HG02610 (cell line): ENCODE results near the gene SCARB2.

ENCODE experiments used
- ATAC-seq: cut with Tn5 transposase; IDR thresholded peaks from one replicate; pipeline ENCODE4 v1.9.1; 2021; ENCODE audit warnings: mild to moderate bottlenecking, moderate library complexity; ENCODE audit not compliant: unreplicated experiment

The SCARB2 gene

DNA sequence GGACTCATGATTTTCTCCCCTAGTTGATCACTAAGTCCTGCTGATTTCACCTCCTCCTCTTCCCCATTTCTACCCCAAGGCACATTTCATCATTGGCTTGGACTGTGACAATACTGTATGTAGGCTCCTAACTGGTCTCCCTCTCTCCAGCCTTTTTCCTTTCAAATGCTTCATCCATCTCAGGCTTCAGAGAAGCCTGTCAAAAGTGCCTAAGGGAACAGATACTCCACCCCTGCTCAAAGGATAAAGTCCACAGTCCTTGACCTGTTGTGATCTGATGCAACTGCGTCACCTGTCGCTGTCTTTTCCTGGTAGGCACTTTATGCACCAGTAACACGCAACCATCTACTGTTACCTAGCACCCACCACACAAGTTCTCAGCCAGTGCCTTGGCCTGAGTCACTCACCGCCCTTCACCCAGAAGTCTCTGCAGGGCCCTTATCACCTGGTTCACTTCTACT, 12.8 kb downstream of the SCARB2 start:
- no peak for ATAC-seq

DNA sequence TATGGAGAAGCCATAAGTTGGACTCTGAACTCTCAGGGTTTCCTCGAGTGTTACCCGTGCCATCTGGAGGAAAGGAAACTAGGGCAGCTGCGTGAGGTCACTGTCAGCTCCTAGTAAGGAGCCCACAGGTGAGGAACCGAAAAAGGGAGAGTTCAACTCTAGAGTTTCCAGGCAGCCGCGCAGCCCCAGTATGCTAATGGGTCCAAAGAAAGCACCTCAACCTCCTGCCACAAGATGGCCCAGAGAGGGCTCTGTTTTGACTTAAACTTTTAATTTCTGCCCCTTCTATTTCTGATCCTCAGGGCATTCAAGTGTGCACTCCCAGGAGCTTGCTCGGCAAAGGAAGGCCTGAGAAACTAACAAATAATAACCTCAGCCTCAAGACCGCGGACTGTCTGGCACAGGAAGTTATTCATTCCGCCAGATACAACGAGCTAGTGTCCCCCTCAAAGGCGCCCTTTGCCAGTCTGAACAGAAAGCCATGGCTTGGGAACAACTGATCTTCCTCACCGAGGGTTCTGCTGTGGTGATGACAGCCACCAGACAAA, 13.9 kb downstream of the SCARB2 start:
- ATAC-seq = peak; percentile 86

DNA sequence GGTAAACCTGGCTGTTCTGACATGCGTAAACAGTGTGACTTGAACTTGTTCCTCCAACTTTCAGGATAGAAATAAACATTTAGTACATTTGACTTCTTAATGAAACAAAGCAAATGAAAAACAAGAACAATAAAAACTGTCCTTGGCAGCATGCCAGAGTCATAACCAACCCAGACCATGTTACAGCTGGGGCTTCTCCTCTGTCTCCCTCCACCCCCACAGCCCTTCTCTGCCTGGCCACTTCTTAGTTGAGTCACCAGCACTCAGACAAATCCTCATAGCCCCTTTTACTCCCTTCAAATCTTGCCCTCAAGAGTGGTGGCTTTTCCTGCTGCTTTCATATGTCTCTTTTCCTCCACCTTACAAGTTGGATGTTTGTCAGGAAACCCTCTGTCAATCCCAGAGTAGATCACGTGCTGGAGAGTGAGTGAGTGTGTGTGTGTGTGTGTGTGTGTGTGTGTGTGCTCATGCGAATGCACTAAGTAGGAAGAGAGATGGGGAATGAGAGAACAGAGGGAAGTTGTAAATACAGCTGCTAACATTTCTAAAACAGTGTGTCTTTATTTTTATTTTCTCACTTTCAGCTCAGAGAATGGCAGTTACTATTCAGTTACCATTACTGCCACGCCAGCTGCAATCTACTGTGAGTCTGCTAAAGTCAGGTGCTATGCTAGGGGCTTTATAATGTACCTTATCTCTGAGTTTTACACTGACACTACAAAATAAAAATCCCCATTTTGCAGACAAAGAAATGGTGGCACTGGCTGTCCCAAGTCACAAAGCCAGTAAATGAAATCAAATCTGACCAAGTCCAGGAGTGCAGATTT, 15.0 kb downstream of the SCARB2 start:
- ATAC-seq = peak; percentile 48

DNA sequence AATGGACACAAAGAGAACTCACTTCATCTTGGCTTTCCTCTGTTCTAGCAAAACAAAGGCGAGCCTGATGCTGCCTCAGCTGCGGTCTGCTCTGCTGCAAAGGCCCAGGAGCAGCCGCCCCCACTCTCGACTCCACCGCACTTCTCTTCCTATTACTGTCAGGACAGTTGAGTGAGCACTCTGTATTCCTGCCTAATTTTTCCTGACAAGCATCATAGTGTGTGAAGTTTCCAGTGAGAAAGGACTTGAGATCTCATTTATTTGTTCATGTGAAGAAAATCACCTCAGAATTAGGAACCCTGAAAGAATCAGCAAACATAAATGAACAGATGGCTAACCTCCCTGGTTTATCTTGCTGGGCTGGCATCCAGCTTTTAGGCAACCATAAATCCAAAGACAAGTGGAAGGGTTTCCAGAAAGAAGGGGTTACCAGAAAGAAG, 15.6 kb downstream of the SCARB2 start:
- ATAC-seq = peak; percentile 23

DNA sequence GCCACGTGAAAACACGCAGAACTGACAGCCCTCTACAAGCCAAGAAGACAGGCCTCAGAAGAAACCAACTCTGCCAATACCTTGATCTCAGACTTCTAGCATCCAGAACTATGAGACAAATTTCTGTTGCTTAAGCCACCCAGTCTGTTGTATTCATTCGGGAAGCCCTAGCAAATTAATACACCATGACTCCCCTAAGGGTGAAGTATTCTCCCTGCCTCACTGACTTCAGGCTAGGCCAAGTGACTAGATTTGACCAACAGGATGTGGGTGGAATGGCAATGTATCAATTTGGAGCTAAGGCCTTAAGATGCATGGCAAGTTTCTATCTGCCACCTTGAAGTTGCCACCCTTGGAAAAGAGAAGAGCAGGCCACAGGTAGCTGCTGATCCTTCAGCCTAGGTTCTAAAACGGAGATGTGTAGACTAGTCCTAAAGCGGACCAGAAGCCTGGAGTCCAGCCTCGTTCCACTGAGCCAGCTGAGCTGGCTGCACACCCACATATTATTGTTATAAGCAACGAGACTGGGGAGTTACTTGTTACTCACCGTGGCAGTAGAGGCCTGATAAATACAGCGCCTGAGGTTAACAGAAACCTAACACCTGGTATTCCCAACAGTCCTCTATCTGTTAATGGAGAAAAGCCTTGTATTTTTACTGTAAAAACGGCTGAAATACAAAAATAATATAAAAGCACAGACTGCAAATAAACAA, 16.4 kb downstream of the SCARB2 start:
- no peak for ATAC-seq

DNA sequence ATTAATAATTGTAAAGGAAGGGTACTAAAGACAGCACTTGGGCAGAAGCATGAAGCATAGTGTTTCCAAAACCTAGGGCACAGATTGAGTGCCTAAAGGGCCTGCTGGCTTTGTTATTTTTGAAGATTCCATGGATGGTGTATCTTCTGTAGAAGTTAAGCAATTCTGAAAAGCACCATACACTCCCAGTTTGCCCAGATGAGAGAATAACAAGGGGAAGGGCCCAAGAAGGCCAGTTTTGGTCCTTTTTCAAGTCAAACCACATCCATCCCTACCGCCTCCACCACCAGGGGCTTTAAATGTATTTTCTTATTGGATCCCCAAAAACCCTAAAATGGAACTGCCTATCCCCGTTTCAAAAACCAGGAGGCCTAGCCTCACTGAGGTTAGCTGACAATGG, 17.2 kb downstream of the SCARB2 start:
- no peak for ATAC-seq

DNA sequence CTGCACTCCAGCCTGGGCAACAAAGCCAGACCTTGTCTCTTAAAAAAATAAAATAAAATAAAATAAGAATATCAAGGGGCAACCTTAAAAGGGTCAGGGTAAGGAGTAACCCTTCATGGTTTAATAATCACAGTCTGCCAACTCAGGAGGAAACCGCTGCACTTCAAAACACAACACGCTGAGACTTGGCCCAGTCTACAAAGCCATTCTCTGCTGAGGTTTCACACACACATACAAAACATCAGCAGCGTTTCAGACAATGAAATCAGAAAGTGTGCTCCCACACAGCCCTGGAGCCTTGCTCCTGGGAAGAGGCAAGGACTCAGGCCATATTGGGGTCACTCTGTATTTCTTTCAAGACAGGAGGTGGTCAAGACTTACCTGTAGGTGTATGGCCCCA, 18.3 kb downstream of the SCARB2 start:
- no peak for ATAC-seq

DNA sequence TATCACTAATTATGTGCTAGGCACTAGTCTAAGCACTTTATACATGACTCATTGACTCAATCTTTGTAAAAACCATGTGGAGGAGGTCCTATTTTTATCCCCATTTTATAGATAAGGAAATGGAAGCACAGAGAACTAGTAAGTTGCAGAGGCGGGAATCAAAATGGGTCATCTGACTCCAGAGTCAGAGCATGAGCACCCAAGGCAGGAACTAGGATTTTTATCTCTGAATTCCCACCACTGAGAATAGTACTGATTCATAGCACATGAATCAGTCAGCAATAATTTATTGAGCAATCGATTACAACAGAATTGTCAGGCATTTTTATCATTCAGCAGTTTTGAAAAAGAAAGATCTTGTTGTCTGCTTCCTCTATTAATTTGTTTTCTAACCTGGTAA, 19.3 kb downstream of the SCARB2 start:
- ATAC-seq = no peak

DNA sequence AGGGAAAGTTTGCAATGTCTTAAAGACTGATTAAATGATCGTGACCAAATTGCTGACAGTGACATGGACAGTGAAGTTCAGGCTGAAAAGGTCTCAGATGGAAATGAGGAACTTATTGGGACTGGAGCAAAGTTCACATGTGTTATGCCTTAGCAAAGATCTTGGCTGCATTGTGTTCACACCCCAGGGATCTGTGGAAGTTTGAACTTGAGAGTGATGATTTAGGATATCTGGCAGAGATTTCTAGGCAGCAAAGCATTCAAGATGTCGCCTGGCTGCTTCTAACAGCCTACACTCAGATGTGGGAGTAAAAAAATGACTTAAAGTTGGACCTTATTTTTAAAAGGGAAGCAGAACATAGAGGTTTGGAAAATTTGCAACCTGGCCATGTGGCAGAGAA, 21.4 kb downstream of the SCARB2 start:
- no peak for ATAC-seq

DNA sequence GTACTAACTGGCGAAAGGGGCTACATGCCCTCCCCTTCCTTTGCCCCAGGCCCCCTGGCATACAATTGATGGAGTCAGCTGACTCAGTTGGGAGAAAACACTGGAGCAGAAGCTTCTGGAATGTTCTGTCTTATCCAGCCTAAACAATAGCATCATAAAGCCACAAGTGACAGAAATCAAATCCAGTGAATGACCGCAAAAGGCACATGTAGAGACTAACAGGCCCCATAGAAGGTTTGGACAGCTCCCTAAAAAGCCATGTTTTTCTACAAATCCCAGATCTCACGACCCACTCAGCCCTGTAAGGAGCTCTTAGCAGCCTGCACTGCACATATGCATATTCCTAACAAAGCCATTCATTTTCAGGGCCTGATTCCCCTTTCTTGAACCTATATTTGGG, 25.1 kb downstream of the SCARB2 start:
- no peak for ATAC-seq

DNA sequence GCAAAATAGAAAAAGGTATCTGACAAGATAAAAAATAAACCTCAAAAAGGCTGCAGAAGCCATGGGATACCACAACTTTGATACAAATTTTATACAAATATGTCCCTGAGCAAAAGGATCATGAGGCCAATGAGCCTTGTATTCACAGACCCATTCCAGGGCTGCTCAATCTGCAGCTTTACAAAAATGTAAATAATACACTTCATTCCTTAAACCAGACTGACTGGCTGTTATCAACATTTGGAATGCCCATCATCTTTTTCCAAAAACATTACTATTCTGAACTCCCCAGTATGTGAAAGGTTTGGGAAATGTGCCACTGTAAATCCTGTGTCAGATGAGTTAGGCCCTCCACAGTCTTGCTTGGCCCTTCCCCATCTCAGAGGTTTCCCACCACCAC, 25.5 kb downstream of the SCARB2 start:
- no peak for ATAC-seq

DNA sequence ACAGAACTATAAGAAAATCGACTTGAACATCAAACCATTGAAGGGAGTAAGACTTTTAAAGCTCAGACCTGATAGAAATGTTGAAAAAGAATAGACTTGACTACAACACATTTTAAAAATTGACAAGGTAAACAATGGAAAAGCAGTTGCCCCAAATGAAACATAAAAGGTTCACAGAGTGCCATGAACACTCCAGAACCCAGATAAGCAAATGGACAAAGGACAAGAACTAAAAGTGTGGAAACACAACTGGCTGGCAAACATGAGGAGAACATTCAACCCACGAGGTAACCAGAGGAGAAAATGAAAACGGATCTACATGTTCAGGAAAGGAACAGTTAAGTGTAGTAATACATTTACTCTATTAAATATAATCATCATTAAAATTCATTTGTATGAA, 26.5 kb downstream of the SCARB2 start:
- ATAC-seq = no peak

DNA sequence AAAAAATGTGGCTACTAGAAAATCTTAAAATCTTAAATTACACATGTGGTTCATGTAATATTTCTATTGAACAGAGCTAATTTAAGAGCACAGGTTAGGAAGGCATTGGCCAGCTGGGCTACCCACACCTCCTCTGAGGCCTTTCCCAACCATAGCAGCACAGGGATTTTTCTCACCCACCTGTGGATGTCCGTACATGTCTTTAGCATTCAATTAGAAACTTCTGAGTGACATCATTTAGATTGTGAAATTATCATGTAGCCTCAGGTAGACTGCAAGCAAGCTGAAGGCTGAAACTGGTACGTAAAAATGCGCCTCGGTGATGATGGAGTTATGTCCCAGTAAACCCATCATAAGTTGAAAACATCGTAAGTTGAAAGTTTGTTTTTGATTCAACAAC, 31.2 kb downstream of the SCARB2 start:
- no peak for ATAC-seq

DNA sequence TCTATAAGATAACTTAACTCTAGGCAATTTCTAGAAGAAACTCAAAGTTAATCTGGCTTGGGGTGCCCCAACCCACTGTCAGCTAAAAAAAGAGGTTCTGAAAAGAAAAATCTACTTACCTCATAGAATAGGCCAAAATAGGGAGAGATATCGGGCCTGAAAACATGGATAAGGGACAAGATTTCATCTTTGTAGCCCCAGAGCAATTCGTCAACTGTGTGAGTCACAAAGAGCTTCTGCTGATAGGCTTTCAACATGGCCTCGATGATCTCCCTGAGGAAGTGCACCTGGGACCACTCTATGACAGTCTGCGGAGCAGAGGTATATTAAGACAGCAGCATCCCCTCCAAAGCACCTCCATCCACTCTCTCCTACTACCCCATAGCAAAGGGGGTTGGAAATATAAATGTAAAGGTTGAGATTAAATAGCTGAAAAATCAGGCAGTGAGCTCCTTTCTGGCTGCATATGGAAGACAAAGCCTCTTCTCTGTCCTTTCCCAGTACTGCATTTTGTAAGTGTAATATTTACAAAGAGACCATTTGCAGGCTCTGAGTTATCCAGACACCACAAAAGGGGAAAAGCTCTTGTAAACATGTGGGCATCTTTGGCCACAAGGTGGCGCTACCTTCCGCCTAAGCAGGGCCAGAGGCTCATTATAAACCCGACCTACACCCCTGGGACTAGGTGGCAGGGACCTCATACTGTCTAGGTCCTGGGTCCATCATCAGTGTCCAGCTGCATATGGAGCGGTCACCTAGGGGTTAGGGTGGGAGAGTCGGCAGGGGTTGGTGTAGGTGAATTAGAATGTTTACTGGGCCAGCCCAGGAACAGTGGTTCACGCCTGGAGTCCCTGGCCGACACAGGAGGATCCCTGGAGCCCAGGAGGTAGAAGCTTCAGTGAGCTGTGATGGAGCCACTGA, 34.0 kb downstream of the SCARB2 start:
- peak; percentile 77 for ATAC-seq

DNA sequence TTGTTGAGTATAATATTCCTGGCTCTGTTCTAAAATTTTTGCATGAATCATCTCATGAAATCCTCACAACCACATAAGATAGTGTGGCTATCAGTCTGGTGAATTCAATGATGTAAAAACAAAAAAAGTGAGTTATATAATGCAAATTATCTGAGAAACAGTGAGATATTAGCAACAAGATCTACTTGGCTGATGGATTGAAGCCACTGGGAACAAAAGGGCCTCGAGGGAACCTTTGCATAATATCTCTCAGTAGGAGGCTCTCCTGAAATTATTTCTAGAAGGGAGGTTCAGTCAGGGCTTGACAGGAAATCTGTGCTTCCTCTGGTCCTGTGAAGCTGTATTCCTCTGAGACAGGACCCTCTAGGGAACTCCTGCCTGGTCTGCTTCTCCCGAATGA, 35.3 kb downstream of the SCARB2 start:
- ATAC-seq = no peak

DNA sequence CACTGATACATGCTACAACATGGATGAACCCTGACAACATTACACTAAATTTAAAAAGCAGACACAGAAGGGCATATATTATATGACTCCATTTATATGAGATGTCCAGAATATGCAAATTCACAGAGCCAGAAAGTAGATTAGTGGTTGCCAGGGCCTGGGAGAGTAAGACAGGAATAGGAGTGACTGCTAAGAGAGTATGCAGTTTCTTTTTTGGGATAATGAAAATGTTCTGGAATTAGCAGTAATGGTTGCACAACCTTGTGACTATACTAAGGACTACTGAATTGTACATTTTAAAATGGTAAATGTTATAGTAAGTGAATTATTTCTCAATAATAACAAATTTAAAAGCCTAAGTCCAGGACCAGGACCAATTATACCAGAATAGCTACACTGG, 35.9 kb downstream of the SCARB2 start:
- no peak for ATAC-seq

DNA sequence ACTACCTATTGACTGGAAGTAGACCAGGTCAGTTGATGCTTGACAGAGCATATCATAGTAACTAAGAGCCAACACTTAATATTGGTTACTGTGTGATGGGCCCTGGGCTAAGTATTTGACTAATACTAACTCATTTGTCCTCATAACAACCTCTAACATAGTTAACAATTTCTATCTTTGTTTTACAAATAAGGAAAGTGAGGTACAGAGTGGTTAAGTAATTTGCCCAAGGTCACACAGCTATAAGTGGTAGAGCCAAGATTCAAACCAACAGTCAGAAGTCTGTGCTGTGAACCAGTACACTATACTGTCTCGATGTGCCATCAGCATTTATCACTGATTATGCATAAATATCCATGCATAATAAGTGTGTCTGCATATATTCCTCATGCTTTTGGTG, 38.3 kb downstream of the SCARB2 start:
- ATAC-seq = no peak

DNA sequence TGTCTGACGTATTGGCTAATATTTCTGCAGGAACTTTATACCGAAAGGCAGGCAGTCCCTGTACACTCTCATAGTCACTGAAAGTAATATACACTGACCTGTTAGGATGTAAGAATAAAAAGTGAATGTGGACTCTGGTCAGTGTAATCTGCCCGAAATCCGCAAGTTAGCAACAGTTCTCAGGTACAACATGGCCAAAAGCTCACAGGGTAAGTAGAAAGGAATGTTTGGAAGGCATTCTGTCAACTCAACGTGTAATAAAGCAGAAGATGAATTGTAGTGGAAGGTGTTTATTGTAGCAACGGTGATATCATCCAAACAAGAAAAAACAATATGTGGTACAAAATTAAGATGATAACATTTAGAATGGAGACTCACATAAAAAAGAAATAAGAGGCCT, 39.4 kb downstream of the SCARB2 start:
- ATAC-seq = no peak

DNA sequence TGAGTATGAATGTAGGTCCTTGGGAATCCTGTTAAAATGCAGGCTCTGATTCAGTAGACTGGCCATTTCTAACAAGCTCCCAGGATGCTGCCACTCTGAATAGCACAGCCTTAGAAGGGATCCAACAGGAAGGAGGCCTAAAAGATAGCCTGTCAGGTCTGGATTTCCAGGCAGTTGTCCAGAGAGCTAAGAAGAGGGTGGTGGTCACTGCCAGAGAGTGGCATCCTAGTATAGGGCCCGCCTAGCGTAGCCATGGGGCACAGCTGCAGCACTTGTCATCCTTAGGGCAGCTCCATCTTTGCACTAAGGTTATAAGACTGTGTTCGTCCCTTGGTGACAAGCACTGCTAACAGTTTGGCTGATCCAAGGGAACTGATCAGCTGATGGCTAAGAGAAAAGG, 44.9 kb downstream of the SCARB2 start:
- ATAC-seq = no peak

DNA sequence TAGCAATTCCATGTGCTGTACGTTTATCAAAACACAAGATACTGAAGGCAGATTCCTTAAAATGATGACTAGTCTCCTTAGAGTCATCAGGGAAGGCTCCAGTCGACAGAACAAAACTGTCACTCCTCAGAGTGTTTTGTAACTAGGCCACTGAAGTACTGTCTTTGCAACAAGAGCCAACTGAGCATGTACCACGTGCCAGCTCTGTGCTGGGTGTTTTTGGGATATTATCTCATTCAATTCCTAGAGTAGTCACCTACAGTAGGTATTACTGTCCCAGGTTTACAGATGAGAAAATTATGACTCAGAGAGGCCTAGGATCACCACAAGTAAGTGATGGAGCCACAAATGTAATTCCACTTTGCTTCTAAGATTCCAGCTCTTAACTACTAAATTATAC, 47.1 kb downstream of the SCARB2 start:
- no peak for ATAC-seq

DNA sequence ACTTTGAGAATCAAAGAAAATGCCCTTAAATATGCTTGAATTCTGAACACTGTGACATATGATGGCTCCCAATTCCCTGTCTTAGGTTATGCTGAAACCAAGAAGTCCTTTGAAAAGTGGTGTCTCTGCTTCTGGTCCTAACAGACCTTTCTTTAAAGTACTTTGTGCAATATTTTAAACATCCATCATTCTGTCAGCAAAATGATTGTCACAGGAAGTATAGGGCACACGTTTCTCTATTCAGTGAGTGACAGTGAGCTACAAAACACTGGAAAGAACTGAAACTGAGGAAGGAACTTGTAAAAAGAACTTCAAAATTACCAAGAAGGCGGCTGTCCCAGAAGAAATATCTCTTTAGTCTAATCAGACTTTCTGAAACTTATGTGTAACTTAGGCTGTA, 53.3 kb downstream of the SCARB2 start:
- ATAC-seq = no peak
